MM.1S (cell line): ENCODE measurements around the gene GRM1.

Experiments used
- DNase-seq: peaks from one replicate; pipeline ENCODE4 v3.0.0-alpha.2; 2015
- H2AFZ ChIP-seq: fragments of 300-600 bp; sonication (generic); 2 replicates; pipeline ENCODE4 v1.6.0; 2016; ENCODE audit warnings: antibody characterized with exemption, low read length
- H3F3A ChIP-seq: fragments of 300-600 bp; sonication (generic); 2 replicates; pipeline ENCODE4 v1.6.1; 2016; ENCODE audit warnings: mild to moderate bottlenecking, antibody characterized with exemption, low read length, moderate library complexity, mixed read lengths; ENCODE audit not compliant: insufficient read depth
- H3K27ac ChIP-seq: fragments of 300-600 bp; sonication (generic); 2 replicates; pipeline ENCODE4 v1.5.1; 2016; ENCODE audit warnings: mild to moderate bottlenecking, low read length
- H3K27me3 ChIP-seq: fragments of 300-600 bp; sonication (generic); replicated peaks from 2 replicates; pipeline ENCODE4 v1.6.0; 2016; ENCODE audit warnings: low read length; ENCODE audit not compliant: insufficient read depth
- H3K36me3 ChIP-seq: fragments of 300-600 bp; sonication (generic); replicated peaks from 2 replicates; pipeline ENCODE4 v1.6.1; 2016; ENCODE audit warnings: mild to moderate bottlenecking, low read length, mixed read lengths; ENCODE audit not compliant: insufficient read depth
- H3K4me1 ChIP-seq: fragments of 300-600 bp; sonication (generic); 2 replicates; pipeline ENCODE4 v1.6.1; 2016; ENCODE audit warnings: low read length, mixed read lengths
- H3K4me2 ChIP-seq: fragments of 300-600 bp; sonication (generic); 2 replicates; pipeline ENCODE4 v1.6.0; 2016; ENCODE audit warnings: low read depth, low read length
- H3K4me3 ChIP-seq: fragments of 300-600 bp; sonication (generic); 2 replicates; pipeline ENCODE4 v1.5.1; 2016; ENCODE audit warnings: low read length, mixed read lengths
- H3K79me2 ChIP-seq: fragments of 300-600 bp; sonication (generic); 2 replicates; pipeline ENCODE4 v1.6.1; 2016; ENCODE audit warnings: mixed run types, low read length, mixed read lengths
- H3K9ac ChIP-seq: fragments of 300-600 bp; sonication (generic); 2 replicates; pipeline ENCODE4 v1.6.1; 2016; ENCODE audit warnings: low read length, mixed read lengths
- H3K9me2 ChIP-seq: fragments of 300-600 bp; sonication (generic); replicated peaks from 2 replicates; pipeline ENCODE4 v1.6.1; 2016; ENCODE audit warnings: mild to moderate bottlenecking, low read length, mixed read lengths; ENCODE audit not compliant: insufficient read depth
- H3K9me3 ChIP-seq: fragments of 300-600 bp; sonication (generic); replicated peaks from 2 replicates; pipeline ENCODE4 v1.6.1; 2016; ENCODE audit warnings: mild to moderate bottlenecking, low read length, mixed read lengths; ENCODE audit not compliant: insufficient read depth
- H4K20me1 ChIP-seq: fragments of 300-600 bp; sonication (generic); 2 replicates; pipeline ENCODE4 v1.6.1; 2016; ENCODE audit warnings: mild to moderate bottlenecking, low read length, moderate library complexity, mixed read lengths; ENCODE audit not compliant: insufficient read depth
- CTCF ChIP-seq: fragments of 300-600 bp; sonication (generic); IDR thresholded peaks from 2 replicates; pipeline ENCODE4 v1.5.1; 2016; ENCODE audit warnings: antibody characterized with exemption, low read length, mixed read lengths
- EZH2 ChIP-seq: fragments of 300-600 bp; sonication (generic); optimal IDR thresholded peaks from 2 replicates; pipeline ENCODE3; 2017; ENCODE audit warnings: low read depth, mild to moderate bottlenecking, antibody characterized with exemption, low read length, mixed read lengths
- EZH2phosphoT487 ChIP-seq: fragments of 300-600 bp; sonication (generic); IDR thresholded peaks from 2 replicates; pipeline ENCODE4 v1.6.1; 2018; ENCODE audit warnings: antibody characterized with exemption, low read length

Gene GRM1

GRCh38 chr6:146426516-146426915, 397.7 kb downstream of the GRM1 start:
- TF ChIP-seq EZH2, result no peak
- TF ChIP-seq CTCF, result no peak
- TF ChIP-seq EZH2phosphoT487, result no peak
- no peaks in the 10 kb centered on the region for H3K9me3 ChIP-seq
- no peaks in the 10 kb centered on the region for H3F3A ChIP-seq
- no peak overlapping the region for H3K27ac ChIP-seq
- DNase-seq, result no peak
- no peak overlapping the region for H3K4me2 ChIP-seq
- no peaks in the 10 kb centered on the region for H3K4me1 ChIP-seq
- no peak overlapping the region for H3K9ac ChIP-seq
- no peak overlapping the region for H3K4me3 ChIP-seq
- no peaks in the 10 kb centered on the region for H3K79me2 ChIP-seq
- no peaks in the 10 kb centered on the region for H3K36me3 ChIP-seq
- no peaks in the 10 kb centered on the region for H4K20me1 ChIP-seq
- H3K27me3 ChIP-seq, result no peaks in the 10 kb centered on the region
- no peaks in the 10 kb centered on the region for H3K9me2 ChIP-seq
- H2AFZ ChIP-seq, result no peak overlapping the region

- Histone ChIP-seq H4K20me1 (no peaks in the 10 kb centered on the region), H3K9me2 (no peaks in the 10 kb centered on the region), H3K36me3 (no peaks in the 10 kb centered on the region), H3K9ac (no peak overlapping the region), H3K27ac (no peak overlapping the region), H3K4me1 (no peaks in the 10 kb centered on the region), H3K27me3 (no peaks in the 10 kb centered on the region), H2AFZ (no peak overlapping the region), H3K4me2 (no peak overlapping the region), H3K9me3 (no peaks in the 10 kb centered on the region), H3K4me3 (no peak overlapping the region), H3K79me2 (no peaks in the 10 kb centered on the region), H3F3A (no peaks in the 10 kb centered on the region)
- no peak for TF ChIP-seq EZH2
- TF ChIP-seq EZH2phosphoT487, result no peak
- no peak for TF ChIP-seq CTCF
- DNase-seq, result no peak
Measured at GRCh38 chr6:146429831-146430230, 401.0 kb downstream of the GRM1 start.

- no peak for DNase-seq
- H3K4me3 ChIP-seq, result no peak overlapping the region
- no peaks in the 10 kb centered on the region for H4K20me1 ChIP-seq
- no peaks in the 10 kb centered on the region for H3K9me3 ChIP-seq
- H2AFZ ChIP-seq, result no peak overlapping the region
- H3K9me2 ChIP-seq, result no peaks in the 10 kb centered on the region
- H3K36me3 ChIP-seq, result no peaks in the 10 kb centered on the region
- H3K4me2 ChIP-seq, result no peak overlapping the region
- H3K27ac ChIP-seq, result no peak overlapping the region
- no peaks in the 10 kb centered on the region for H3F3A ChIP-seq
- no peaks in the 10 kb centered on the region for H3K4me1 ChIP-seq
- H3K9ac ChIP-seq, result no peak overlapping the region
- no peaks in the 10 kb centered on the region for H3K27me3 ChIP-seq
- no peaks in the 10 kb centered on the region for H3K79me2 ChIP-seq
- TF ChIP-seq CTCF, result no peak
- no peak for TF ChIP-seq EZH2
- no peak for TF ChIP-seq EZH2phosphoT487
Measured at GRCh38 chr6:146433881-146434731, 405.2 kb downstream of the GRM1 start.
